Transverse colon (tissue), 4 donors: ENCODE measurements around the gene OR6N2.

Source experiments
- EP300 ChIP-seq: sonication (generic); formaldehyde crosslinking; IDR thresholded peaks from one replicate; pipeline ENCODE4 v1.6.1; 2017; ENCODE audit warnings: antibody characterized with exemption, low read depth
- POLR2A ChIP-seq: fragments of 450-650 bp; IDR thresholded peaks from one replicate; pipeline ENCODE4 v1.6.1; 2016; ENCODE audit warnings: antibody characterized with exemption, mild to moderate bottlenecking, moderate library complexity
- POLR2AphosphoS5 ChIP-seq, 3 donors: sonication (generic); formaldehyde crosslinking; IDR thresholded peaks; one replicate each; pipeline ENCODE4 v1.6.1; 2016; ENCODE audit warnings: antibody characterized with exemption in 3 of 3
- TF ChIP-seq, protein P1 (sequence below), 5 experiments: fragments of 200-600 bp in 3 of 5; fragments of 450-650 bp in 2 of 5; sonication (generic) in 3 of 5; IDR thresholded peaks; 1 replicate in 2 of 5; 2 replicates in 3 of 5; pipeline ENCODE4 v1.5.1; 2016 to 2017; ENCODE audit warnings: antibody characterized with exemption in 5 of 5, inconsistent platforms in 3 of 5, mild to moderate bottlenecking in 2 of 5, moderate library complexity in 1 of 5

DNA sequence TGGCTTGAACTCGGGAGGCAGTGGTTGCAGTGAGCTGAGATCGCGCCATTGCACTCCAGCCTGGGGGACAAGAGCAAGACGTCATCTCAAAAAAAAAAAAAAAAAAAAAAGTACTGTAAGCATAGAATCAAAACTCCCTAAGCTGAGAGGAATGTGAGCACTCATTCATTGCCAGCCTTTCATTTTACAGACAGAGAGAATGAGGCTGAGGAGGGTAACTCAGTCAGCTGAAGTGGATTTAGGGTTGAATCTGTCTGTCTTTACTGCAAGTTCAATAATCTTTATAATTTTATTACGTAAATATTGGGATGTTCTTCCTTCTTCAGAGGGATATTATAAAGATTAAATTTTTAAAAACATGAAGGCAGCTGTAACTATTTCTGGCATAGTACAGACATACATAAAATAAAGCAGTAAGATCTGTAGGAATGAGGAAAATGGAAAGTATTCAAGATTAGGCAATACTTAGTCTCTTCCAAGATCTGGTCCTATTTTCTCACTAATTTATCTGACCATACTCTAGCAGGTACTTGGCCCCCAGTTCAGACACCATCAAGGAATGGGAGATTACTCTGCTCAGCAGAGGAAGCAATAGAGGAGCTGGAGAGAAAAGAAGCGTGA, 26.0 kb upstream of the OR6N2 start:
- TF ChIP-seq, protein P1, sequence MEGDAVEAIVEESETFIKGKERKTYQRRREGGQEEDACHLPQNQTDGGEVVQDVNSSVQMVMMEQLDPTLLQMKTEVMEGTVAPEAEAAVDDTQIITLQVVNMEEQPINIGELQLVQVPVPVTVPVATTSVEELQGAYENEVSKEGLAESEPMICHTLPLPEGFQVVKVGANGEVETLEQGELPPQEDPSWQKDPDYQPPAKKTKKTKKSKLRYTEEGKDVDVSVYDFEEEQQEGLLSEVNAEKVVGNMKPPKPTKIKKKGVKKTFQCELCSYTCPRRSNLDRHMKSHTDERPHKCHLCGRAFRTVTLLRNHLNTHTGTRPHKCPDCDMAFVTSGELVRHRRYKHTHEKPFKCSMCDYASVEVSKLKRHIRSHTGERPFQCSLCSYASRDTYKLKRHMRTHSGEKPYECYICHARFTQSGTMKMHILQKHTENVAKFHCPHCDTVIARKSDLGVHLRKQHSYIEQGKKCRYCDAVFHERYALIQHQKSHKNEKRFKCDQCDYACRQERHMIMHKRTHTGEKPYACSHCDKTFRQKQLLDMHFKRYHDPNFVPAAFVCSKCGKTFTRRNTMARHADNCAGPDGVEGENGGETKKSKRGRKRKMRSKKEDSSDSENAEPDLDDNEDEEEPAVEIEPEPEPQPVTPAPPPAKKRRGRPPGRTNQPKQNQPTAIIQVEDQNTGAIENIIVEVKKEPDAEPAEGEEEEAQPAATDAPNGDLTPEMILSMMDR (IDR thresholded peaks at IDR 0.05): no peak
- TF ChIP-seq POLR2AphosphoS5 (IDR thresholded peaks at IDR 0.05) (no peak), POLR2A (no peak), EP300 (no peak)
